ENCODE data around the gene CERKL.

CERKL gene

GRCh38 chr2:181680055-181680936 is 23.4 kb upstream of the CERKL start, which contains the start of gene NEUROD1:
TSS of gene NEUROD1 (minus strand) at chr2:181680517. CDS start at chr2:181678860, 1,657 bp downstream.
- TF ChIP-seq CTCF (IDR thresholded peaks at IDR 0.05): no peak

- TF ChIP-seq CTCF (IDR thresholded peaks at IDR 0.05): no peak
These were observed 22.7 kb upstream of the CERKL start for GRCh38 chr2:181679544-181679979.

GRCh38 chr2:181678861-181679543 is 22.1 kb upstream of the CERKL start:
- no peak for TF ChIP-seq CTCF (IDR thresholded peaks at IDR 0.05)

- no peak for TF ChIP-seq CTCF (IDR thresholded peaks at IDR 0.05)
These were observed 21.1 kb upstream of the CERKL start for GRCh38 chr2:181677912-181678586.

GRCh38 chr2:181675254-181675653 is 18.3 kb upstream of the CERKL start:
- no peak for TF ChIP-seq CTCF (IDR thresholded peaks at IDR 0.05)

GRCh38 chr2:181674461-181674860 is 17.6 kb upstream of the CERKL start:
- no peak for TF ChIP-seq CTCF (IDR thresholded peaks at IDR 0.05)

- TF ChIP-seq CTCF (IDR thresholded peaks at IDR 0.05): no peak
These were observed 16.3 kb upstream of the CERKL start for GRCh38 chr2:181673173-181673572.

Data from LNCAP (cell line).